Measurements from ENCODE around the gene DAP.
A peak's percentile ranks its signal among the peaks of the same experiment; 100 is the strongest.
"Not testable (repeated sequence)": the region's sequence is repeated elsewhere in the genome, so short reads cannot be mapped to it uniquely, and the experiment has no call there.

Gene DAP

DNA sequence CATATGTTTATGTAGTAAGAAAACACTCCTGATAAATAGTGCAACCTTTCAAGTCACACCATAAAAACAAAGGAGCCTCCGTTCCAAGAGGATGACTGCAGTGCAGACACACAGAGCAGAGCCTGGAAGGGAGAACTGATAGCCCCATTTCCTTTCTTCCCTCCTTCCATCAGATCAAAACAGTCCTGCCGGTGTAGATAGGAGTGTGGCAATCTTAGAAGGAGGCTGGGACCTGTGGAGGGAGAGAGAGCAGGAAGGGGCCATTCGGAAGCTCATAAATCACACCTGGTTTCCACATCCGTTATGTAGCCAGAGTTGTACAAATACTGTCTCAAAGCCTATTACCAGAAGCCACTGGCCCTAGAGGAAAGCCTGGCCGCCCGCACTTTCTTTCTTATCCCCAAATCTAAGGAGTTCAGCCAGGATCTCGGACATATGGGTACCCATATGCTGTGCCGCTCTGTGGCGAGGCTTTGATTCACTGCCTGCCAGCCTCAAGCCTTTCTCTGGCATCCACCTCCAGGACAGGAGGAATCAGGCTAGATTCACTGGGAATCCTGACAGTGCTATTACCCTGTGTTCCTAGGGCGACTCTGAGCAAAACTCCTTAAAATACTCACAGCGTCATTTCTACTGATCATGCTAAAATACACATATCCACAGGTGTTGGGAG is 26.9 kb downstream of the DAP start:
- DNase-seq, result no peak

DNA sequence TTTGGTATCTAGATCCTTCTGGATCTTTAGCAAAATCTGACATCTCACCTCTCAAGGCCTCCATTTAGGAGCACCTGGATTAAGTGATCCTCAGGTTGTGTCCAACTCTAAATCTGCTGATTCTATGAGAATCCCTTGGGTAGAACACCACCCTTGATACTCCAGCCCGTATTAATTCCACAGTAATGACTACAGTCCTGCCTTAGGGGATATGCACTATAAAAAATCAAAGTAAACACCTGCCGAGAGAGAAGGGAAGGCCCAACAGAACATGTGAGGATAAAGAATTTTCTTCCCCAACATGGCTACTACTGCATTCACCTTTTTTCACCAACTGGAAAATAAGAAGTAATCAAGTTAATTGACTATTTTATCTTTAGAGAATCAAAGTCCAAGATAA is 27.6 kb downstream of the DAP start:
- no peak for DNase-seq

DNA sequence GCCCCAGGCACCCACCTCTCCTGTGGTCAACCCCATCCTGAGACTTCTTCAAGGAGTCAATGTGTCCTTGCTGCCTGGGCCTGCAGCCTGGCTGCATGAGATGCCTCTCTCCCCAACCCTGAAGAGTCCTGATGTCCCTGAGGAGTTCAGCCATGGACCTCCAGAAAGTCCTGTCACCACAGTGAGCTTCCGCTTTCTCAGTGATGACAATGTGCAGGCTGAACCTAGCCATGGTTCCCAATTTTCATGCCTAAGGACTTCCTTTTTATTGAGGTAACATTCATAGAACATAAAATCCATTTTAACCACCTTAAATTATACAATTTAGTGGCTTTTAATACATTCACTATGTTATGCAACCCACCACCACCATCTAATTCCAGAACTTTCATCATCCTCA is 29.1 kb downstream of the DAP start:
- DNase-seq, result no peak

DNA sequence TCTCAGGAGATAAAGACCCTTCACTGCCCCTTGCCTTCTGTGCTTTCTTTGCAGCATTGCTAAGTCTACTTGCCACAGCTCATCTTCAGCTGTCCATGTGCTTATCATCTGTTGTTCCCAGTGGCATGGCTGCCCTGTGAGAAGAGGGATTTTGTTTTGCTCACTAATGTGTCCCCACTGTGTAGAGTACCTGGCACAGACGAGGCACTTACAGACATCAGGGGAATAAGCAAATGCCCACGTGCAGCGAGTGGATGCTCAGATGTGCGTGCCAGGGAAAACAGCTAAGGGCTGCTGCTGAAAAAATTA is 31.0 kb downstream of the DAP start:
- no peak for DNase-seq

DNA sequence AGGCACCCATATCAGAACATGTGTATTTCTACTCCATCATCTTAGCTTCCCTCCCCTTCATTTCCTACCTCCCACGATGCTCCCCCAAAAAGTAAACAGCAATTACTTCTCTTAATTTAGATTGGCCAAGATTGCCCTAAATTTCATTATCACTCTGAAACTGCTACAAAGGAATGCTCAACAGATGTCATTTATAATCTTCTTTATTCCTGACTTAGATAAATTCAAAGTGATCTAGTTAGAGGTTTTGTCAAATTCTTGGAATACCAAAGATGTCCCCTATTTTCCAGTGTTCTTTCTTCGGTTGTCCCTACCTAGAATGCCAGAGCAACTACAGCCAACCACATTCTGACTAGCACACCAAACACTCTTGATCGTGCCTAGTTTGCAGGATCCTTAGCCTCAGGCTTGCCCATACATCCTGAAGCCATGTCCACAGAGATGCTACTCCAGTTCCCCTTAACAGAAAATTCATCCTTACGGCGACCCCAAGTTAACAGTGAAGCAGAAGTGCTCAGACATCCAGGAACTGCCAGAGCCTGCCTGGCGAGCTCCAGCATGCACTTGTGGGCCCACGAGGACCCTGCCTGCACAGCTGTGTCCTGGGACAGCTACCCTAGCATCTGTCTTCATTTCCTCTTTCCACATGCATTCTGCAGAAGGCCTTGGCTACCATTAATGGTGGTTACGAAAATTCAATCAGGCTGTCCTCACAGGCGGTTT is 31.6 kb downstream of the DAP start:
- no peak for DNase-seq

DNA sequence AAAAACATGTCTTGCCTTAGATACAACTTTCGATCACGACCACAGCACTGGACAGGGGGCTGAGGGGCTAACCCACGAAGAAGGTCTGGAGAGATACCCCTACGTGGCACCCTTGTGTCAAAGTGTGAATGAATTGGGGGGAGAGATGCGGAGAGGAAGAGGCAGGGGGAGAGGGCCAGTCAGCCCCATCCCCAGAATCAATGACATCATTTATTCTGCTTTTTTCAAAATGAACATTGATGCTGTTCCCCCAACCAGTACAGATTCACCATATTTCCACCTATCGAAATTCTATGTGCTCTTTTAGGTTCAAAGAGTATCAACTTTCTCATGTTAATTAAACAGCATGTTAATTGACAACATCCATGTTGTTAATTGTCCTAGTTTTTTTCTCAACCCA is 32.4 kb downstream of the DAP start:
- no peak for DNase-seq

DNA sequence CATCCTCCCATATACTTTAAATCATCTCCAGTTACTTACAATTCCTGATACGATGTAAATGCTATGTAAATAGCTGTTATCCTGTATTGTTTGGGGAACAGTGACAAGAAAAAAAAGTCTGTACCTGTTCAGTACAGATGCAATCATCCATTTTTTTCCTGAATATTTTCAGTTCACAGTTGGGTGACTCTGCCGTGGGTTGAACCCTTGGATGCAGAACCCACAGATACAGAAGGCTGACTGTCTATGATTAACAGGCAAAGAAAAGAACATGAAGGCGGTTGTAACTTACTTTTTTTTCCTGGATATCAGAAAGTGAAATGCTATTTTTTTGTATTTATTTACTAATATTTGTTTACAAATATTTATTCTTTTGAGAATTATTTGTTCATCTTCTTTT is 33.2 kb downstream of the DAP start:
- no peak for DNase-seq

DNA sequence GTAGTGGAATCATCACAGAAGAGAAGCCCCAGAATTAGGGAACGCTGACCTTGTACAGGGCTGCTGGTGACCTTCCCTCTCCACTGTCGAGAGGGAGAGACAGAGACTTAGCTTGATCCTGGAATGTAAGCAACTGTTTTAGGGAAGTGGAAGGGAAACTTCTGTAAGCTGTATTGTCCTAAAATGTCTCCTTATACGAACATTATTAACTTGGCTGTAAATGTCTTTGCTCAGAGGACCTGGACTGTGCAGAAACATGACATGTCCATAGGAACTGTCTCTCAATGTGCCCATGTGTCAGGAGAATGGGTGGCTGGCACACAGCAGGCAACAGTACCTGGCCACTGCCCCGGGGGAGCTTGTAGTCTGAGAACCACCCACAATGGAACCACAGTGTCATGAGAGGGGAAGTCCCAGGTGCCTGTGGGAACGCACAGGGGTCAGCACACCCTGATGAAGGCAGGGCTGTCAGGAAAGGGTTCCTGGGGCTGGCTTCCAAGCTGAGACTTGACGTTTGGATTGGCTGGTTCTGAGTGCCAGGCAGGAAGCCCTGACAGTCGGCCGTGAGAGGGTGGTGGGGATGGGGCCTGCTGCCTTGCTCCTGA is 34.0 kb downstream of the DAP start:
- no peak for DNase-seq

DNA sequence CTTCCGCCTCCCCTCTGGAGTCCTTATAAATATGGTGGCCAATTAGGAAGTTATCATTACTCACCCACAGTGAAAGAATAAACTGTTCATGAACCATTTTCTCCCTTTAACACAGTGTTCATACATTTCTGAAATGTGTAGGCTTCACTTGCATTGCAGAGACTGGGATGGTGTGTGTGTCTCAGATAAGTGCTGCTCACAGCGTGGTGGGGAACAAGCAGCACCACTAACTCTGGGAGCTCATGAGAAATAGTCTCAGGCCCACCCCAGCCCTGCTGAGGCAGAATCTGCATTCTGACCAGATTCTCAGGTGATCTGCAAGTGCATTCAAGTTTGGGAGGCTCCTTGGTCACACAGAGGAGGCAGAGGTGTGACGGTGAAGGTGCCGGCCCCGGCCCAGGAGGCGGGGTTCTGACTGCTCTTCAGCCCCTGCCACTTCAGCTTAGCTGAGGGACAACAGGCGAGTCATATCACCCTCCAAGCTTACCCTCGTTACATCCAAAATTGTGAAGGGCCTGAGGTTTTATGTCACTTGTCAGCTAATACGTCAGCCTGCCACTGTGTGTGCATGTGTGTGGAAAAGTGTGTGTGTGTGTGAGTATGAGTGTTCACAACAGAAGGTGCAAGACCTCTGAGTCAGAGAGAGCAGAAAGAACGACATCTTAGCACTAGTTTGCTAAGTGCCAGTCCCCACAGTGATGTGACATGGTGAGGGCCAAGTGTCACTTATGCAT is 34.7 kb downstream of the DAP start:
- DNase-seq, result no peak

DNA sequence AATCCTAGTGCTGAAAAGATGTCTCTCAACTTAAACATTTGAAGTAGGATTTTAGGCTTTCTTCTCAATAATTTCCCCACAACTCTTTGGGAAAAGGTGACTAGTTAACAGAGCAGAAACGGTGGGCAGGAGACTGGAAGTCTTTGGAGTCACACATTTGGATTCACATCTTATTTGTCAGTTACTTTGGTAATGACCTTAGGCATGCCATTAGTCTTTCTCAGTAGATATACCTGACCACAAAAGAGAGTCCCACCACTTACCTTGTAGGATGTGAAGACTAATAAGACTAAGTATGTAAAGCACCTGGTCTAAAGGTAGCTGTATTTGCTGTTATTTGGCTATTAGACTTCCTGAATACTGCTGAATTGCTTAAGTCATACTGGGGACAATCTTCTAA is 35.4 kb downstream of the DAP start:
- DNase-seq, result no peak

DNA sequence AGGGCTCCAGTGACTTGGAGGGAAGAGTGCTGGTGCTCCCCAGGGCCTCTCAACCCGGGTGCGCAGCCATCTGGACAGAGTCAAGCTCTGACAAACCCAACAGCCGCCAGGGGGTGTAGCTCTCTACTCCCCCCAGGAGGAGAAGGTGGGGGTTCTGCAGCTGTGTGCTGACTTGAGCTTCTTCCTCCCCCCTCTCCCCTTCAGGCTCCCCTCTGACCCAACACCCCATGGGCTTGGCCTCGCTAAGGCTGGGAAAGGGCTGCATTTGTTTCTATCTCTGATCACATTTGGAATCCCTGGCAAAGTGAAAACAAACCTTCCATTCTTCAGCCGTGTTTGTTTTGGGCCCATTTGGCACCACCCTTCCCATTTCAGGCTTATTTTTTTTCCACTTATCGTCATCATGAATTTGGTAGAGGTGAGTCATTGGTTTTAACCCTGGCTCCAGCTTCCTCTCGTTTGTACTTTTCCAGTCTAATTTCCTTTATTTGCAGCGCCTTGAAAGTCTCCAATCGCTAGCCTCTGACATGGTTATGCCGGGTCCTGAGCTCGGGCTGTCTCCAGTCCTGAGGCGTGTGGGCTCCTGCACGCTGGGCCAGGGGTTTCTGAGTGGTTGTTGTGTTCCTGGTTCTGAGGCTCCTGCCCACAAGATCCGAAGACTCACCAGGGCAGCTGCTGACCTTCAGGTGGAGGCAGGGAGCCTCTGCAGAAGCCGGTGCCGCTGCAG is 36.1 kb downstream of the DAP start:
- DNase-seq, result peak; percentile 84

DNA sequence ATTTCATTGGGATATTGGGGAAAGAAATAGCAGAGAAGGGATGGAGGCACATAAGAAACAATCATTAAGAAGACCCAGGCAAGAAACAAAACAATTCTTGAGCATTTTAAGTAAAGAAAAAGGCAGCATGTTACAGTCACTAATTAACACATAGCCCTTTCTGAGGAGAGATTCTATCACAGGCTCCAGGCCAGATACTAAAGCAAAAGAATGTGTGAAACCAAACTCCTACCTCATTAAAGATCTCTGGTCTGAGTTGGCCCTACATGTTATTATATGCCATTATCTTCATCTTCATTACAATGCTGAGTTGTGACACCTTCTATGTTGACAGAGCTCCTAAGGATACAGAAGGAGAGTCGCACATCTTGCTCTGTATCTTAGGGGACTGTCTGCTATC is 37.5 kb downstream of the DAP start:
- DNase-seq, result no peak

DNA sequence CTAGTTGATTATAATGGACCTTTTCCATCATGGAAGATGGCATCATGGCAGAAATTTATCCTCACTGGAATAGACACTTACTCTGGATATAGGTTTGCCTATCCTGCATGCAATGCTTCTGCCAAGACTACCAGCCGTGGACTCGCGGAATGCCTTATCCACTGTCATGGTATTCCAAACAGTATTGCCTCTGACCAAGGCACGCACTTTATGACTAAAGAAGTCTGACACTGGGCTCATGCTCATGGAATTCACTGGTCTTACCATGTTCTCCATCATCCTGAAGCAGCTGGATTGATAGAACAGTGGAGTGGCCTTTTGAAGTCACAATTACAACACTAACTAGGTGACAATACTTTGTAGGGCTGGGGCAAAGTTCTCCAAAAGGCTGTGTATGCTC is 40.3 kb downstream of the DAP start:
- DNase-seq, result not testable (repeated sequence)

DNA sequence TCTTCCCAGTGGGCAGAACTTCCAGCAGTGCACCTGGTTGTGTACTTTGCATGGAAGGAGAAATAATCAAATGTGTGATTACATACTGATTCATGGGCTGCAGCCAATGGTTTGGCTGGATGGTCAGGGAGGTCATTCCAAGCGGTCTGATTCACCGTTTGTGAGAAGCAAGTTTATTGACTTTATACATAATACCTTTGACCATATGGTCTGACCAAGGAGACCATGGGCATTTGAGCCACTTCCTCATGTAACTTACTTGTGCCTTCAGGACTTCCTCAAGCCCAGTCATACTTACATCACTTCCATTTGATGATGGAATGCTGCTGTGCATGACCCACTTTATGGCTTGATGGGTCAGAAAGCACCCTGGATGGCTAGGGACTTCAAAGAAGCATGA is 41.1 kb downstream of the DAP start:
- peak; percentile 70 for DNase-seq

DNA sequence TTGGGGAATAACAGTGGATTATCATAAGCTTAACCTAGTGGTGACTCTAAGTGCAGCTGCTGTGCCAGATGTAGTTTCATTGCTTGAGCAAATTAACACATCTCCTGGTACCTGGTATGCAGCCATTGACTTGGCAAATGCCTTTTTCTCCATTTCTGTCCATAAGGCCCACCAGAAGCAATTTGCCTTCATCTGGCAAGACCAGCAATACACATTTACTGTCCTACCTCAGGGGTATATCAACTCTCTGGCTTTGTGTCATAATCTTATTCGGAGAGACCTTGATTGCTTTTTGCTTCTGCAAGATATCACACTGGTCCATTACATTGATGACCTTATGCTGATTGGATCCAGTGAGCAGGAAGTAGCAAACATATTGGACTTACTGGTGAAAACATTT is 42.4 kb downstream of the DAP start:
- DNase-seq, result not testable (repeated sequence)

DNA sequence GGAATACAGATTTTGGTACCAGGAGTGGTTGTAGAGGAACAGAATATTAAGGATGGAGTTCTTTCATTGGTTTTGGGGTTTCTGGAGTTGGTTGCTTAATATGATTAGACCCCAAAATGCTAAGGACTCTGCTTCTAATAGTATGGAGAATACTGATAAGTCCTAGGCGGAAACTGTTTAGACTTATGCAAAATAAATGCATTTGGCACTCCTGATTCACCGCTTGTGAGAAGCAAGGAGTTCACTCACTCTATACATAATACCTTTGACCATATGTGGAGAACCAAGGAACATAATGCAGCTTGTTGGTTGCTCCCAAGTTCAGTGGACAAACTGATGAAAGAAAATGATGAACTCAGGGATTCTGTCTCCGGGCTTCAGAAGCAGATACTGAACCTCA is 44.2 kb downstream of the DAP start:
- DNase-seq, result not testable (repeated sequence)

DNA sequence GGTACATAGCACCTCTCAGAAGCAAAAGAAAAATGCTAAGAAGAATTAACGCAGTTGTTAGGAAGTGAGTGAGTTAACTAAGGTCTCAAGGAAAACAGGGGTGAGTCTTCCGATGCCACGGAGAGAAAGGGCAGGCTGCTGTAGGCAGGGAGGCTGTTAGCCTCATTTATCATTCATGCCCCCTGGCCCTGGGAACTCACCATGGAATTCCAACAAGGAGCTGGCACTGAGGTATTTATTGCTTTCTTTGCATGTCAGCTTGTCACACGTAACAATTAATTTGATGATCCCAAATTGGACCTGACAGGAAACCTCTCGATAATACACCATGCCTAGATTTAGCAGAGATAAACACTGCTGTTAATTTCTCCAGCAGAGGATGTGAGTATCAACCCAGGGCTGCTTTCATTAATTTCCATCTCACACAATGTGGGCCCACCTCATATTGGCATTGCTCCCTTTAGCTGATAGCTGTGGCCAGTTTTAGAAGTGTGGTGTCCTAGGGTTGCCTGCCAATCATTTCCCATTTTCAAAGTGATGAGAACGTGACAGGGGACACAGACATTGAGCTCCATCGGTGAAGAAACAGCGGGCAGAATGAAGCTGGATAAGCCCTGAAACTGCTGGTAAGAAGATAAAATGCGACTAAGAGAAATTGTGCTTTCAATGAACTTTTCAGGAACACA is 45.3 kb downstream of the DAP start:
- DNase-seq, result no peak

DNA sequence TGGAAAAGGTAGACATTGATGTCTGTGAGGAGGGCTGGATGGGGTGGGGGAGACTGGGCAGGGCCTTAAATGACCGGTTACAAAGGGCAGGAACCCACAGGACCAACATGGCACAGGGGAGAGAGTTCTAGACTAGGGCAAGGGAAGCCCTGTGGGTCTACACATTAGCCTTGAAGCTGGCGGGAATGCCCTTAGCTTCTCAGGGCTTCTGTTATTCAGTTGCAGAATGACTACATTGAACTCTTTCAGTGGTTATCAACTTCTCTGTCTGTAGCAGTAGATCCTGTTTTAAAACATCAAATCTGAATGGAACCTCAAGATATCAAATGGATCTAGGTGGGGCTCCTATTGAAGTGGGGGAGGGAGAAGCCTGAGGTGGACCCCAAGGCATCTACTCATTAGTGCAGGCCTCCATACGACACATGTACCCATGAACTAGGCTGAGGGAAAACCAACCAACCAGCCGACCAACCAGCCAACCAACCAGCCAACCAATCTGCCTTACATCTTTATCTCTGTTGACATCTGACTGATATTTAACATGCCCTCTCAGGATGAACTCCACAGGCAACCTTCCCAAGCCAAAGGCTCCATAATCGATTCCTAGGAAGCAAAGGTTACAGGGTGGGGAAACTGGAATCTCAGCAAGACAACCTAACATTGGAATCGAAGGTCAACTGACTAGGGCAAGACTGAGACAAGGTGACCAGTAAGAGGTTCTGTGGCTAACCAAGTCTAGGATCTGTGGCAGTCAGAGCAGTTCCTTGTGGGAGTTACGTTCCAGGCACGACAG is 48.3 kb downstream of the DAP start:
- no peak for DNase-seq

DNA sequence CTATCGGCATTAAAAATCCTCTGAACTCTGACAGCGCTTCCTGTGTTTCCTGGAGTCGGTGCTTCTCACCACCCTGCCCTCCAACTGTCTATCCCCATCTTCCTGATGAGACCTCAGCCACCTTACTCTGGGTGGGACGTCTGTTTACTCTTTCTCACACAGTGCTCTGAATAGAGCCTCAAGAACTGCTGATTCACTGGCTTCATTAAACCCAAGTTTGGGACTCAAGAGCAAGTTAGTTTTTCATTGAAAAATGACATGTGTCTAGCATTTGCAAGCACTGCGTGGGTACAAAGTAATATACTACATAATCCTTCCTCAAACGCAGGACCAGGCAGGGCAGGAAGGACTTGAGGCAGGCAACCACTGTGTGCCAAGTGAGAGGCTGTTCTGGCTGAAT is 49.5 kb downstream of the DAP start:
- DNase-seq, result no peak

DNA sequence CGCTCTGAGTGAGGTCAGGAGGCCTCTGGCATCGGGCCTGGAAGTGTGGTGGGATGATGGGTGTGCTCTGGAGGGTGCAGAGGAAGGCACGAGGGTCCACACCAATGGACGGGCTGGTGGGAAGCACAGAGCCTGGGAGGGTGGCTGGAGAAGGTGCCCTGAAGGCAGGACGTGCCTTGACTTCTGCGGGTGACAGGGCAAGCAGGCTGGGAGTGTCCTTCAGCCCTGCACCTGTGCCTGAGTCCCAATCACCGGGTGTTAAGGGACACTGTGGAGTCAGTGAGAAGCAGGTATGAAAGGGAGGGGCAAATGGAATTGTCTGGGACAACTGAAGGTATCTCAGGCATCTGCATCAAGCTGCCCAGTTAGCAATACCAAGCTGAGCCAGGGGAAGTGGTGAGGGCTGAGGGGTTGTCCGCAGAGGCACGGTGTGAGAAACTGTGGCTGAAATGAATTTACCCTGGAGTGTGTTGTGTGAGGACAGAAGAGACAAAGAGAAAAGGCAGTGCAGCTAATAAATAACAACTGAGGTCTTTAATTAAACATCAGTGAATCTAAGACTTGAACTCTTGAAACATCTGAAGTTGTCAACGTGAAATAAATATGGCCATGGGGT is 50.4 kb downstream of the DAP start:
- no peak for DNase-seq

DNA sequence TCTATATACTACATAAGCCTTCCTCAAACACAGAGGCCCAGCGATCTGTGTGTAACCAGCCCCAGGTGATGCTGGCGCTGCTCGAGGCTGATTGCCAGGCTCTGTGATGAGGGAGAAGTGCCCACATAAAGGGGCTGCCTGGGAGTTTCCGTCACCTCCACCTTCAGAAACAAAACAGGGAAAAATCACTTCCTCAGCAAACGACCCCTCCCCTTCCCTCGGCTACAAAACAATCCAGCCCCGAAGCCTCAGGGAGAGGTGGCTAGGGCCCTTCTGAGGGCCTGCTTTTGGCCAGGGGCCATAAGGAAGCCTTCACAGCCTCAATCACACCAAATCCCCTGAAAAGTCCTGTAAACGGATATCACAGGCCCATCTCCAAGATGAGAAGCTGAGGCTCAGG is 51.1 kb downstream of the DAP start:
- no peak for DNase-seq

All from fibroblast of skin of back (primary cell).